ENCODE measurements around the gene KCNH1. TPM values are rescaled to one million over a fixed set of nuclear protein-coding genes. Genes with fewer than 3 reads are reported as not detected.
"Not testable (repeated sequence)": the region's sequence is repeated elsewhere in the genome, so short reads cannot be mapped to it uniquely, and the experiment has no call there.

The KCNH1 gene
- total RNA-seq, 4 donors from 2014 or later = 0.53 to 16.5 (median 2.4) TPM

GRCh38 chr1:211095381-211095780, 38.6 kb downstream of the KCNH1 start:
- H3K36me3 ChIP-seq = no peaks in the 10 kb centered on the region
- no peaks in the 10 kb centered on the region for H3K9me3 ChIP-seq
- no peak overlapping the region for H3K27ac ChIP-seq
- no peaks in the 10 kb centered on the region for H3K4me1 ChIP-seq
- H3K4me3 ChIP-seq = no peak overlapping the region
- no peak for DNase-seq
- TF ChIP-seq CTCF (IDR thresholded peaks at IDR 0.05) (no peak), POLR2A (IDR thresholded peaks at IDR 0.05) (no peak)
- no peaks in the 10 kb centered on the region for H3K27me3 ChIP-seq

GRCh38 chr1:211092955-211093354, 41.0 kb downstream of the KCNH1 start:
- Histone ChIP-seq H3K27ac (no peak overlapping the region), H3K36me3 (no peaks in the 10 kb centered on the region), H3K4me3 (no peak overlapping the region), H3K9me3 (no peaks in the 10 kb centered on the region), H3K27me3 (no peaks in the 10 kb centered on the region), H3K4me1 (no peaks in the 10 kb centered on the region)
- DNase-seq = no peak
- no peak for TF ChIP-seq CTCF (IDR thresholded peaks at IDR 0.05)
- TF ChIP-seq POLR2A (IDR thresholded peaks at IDR 0.05) = no peak

- no peaks in the 10 kb centered on the region for H3K4me1 ChIP-seq
- H3K9me3 ChIP-seq = no peaks in the 10 kb centered on the region
- H3K36me3 ChIP-seq = no peaks in the 10 kb centered on the region
- H3K27me3 ChIP-seq = no peaks in the 10 kb centered on the region
- no peak for DNase-seq
- no peak for TF ChIP-seq POLR2A (IDR thresholded peaks at IDR 0.05)
- no peak for TF ChIP-seq CTCF (IDR thresholded peaks at IDR 0.05)
- no peak overlapping the region for H3K4me3 ChIP-seq
- no peak overlapping the region for H3K27ac ChIP-seq
Observed at GRCh38 chr1:211091867-211092266, 42.1 kb downstream of the KCNH1 start.

GRCh38 chr1:211089536-211089935, 44.4 kb downstream of the KCNH1 start:
- no peaks in the 10 kb centered on the region for H3K4me1 ChIP-seq
- no peaks in the 10 kb centered on the region for H3K9me3 ChIP-seq
- no peak overlapping the region for H3K4me3 ChIP-seq
- no peaks in the 10 kb centered on the region for H3K36me3 ChIP-seq
- H3K27me3 ChIP-seq = no peaks in the 10 kb centered on the region
- H3K27ac ChIP-seq = no peak overlapping the region
- no peak for DNase-seq
- TF ChIP-seq POLR2A (IDR thresholded peaks at IDR 0.05) (no peak), CTCF (IDR thresholded peaks at IDR 0.05) (no peak)

GRCh38 chr1:211088156-211088555, 45.8 kb downstream of the KCNH1 start:
- H3K9me3 ChIP-seq = no peaks in the 10 kb centered on the region
- TF ChIP-seq CTCF (IDR thresholded peaks at IDR 0.05) (no peak), POLR2A (IDR thresholded peaks at IDR 0.05) (no peak)
- H3K27ac ChIP-seq = no peak overlapping the region
- no peak overlapping the region for H3K4me3 ChIP-seq
- no peak for DNase-seq
- no peaks in the 10 kb centered on the region for H3K36me3 ChIP-seq
- no peaks in the 10 kb centered on the region for H3K27me3 ChIP-seq
- H3K4me1 ChIP-seq = no peaks in the 10 kb centered on the region

GRCh38 chr1:211082824-211083223, 51.1 kb downstream of the KCNH1 start:
- TF ChIP-seq POLR2A (IDR thresholded peaks at IDR 0.05) (no peak), CTCF (IDR thresholded peaks at IDR 0.05) (no peak)
- DNase-seq = no peak
- Histone ChIP-seq H3K27me3 (no peaks in the 10 kb centered on the region), H3K4me1 (no peaks in the 10 kb centered on the region), H3K9me3 (no peaks in the 10 kb centered on the region), H3K4me3 (no peak overlapping the region), H3K36me3 (no peaks in the 10 kb centered on the region), H3K27ac (no peak overlapping the region)

- H3K27ac ChIP-seq, H3K4me3 ChIP-seq, H3K4me1 ChIP-seq, H3K36me3 ChIP-seq, DNase-seq, H3K27me3 ChIP-seq, H3K9me3 ChIP-seq: not testable (repeated sequence)
Observed at GRCh38 chr1:211081447-211081846, 52.5 kb downstream of the KCNH1 start.

Data from Peyer's patch (tissue), 4 donors.